NOMO-1 treated with dmso at 0.1 percent for 144 hours (cell line): ENCODE data around the gene HSD17B2.
"Not testable (repeated sequence)": the region's sequence is repeated elsewhere in the genome, so short reads cannot be mapped to it uniquely, and the experiment has no call there.

Source experiments
- DNase-seq: peaks from one replicate; lab custom pipeline; 2025; ENCODE audit not compliant: unreplicated experiment; lab: John Stamatoyannopoulos, UW

The HSD17B2 gene

DNA sequence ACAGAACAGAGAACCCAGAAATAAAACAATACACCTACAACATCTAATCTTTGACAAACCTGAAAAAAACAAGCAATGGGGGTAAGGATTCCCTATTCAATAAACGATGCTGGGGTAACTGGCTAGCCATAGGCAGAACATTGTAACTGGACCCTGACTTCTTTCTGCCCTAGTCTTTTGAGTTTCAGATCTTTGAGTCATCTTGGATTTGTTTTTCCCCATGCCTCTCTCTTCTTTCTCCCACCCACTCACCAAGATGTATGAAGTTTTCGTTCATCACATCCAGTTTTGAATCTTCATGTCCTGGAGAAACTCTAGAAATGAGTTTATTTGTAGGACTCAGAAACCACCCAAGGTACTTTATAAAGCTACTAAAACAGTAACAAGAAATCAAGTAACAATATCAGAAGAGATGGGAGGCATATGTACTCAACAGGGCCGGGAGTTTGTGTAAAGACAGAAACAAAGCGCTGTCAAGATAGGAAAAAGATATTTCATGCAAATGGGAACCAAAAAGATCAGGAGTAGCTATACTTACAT lies 39.0 kb downstream of the HSD17B2 start:
- no peak for DNase-seq

DNA sequence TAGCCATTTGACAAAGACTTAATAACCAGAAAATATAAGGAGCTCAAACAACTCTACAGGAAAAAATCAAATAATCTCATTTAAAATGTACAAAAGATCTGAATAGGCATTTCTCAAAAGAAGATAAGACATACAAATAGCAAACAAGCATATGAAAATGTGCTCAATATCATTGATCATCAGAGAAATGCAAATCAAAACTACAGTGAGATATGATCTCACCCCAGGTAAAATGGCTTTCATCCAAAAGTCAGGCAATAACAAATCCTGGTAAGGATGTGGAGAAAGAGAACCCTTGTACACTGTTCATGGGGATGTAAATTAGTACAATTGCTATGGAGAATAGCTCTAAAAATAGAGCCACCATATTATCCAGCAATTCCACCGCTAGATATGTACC lies 43.1 kb downstream of the HSD17B2 start:
- no peak for DNase-seq

DNA sequence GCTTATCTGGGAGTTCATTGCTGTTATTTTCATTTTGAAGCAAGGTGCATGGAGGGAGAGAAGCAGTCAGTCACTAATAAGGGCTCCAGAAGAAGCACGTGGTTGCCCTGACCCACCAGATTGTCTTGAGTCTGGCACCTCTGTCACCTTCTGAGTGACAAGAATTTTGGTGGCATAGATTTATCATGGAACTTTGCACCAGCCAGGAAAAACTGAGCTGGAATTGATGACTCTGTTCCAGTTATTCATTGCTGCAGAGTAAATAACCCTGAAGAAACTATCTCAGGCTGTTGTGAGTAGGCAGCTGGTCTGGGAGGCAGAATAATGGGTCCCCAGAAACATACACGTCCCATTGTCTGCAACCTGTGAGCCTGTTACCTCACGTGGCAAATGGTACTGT lies 44.8 kb downstream of the HSD17B2 start:
- no peak for DNase-seq

DNA sequence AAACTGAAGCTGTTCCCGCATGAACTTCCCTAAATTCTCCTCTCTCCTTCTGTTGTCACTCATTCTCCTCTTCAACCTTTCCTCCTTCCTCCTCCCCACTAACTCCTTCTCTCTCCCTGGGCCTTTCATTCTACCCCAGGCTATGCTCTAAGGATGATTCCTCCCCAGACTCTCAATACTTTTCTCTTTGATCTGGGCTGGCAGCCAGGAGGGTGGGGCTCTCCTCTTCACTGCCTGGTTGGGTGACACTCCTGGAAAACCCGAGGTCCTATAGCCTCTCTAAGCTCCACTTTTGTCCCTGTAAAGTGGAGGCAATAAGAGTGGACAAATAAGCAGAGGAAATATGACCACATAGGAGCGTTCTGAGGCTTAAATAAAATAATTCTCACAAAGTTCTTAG lies 46.2 kb downstream of the HSD17B2 start:
- no peak for DNase-seq

DNA sequence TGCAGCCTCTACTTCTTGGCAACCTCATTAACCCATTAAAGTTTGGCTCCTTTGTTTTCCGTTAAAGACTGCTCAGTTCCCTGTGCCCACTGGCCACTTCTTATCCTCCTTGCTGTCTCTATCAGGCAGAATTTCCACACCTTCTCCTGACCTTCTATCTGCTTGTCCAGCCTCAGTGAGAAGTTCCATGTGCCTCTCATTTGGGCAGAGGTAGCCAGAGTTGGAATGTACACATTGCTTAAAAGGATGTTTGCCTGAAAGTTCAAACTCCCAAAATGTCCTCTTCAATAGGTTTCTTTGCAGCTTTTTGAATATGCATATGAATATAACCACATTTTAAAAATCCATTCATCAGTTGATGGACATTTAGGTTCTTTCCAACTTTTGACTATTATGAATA lies 47.0 kb downstream of the HSD17B2 start:
- DNase-seq: no peak

DNA sequence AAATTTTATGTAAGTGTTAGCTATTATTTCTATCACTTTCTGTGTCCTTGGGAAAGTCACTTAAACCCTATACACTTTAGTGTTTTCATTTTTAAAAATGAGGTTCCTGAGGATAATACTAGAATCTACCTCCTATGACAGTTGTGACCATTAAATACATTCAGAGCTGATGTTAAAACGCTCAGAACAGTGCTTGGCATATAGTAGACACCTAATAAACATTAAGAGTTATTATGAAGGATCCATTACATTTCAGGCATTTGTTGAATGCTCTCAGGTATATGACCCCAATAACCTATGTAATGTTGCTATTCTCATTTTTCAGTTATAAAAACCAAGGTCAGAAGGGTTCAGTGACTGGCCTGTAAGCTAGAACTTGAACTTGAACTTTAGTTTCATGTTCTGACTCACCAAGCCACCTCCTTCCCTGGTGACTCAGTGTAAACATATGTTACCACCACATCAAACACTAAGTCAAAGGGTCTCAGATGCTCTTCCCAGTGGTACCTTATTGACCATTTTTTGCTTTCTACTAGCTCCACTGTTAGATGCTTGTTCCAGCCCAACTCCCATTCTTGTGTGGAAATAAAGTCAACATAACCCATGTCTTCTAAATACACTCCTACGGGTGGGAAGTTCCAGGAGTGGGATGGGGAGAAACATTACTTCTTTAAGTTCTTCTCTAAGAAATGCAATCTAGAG lies 47.6 kb downstream of the HSD17B2 start:
- no peak for DNase-seq

DNA sequence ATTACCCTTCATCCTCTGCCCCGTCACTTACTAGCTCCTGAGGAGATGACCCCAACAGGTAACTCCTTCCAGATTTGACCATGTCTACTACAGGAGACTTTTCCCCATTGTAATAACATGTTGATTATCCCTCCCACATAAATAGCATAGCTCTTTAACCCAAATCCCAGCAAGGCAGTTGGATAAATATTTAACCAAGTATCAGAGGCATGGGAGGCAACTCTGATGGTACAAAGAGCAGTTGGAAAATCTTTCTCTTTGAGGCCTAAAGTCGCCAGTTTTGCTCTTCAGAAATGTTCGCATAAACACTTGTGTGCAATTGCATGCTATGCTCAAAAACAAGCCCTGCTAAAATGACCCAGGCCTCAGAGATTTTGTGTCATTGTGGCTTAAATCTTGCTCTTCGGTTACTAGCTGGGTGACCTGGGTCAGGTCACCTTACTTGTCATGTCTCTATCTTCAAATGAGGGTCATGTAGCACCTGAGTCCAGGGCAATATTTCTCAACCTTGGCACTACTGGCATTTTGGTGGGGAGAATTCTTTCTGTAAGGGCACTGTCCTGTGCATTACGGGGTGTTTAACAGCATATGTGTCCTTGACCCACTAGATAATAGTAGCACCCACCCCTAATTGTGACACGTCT lies 48.8 kb downstream of the HSD17B2 start:
- DNase-seq: no peak

DNA sequence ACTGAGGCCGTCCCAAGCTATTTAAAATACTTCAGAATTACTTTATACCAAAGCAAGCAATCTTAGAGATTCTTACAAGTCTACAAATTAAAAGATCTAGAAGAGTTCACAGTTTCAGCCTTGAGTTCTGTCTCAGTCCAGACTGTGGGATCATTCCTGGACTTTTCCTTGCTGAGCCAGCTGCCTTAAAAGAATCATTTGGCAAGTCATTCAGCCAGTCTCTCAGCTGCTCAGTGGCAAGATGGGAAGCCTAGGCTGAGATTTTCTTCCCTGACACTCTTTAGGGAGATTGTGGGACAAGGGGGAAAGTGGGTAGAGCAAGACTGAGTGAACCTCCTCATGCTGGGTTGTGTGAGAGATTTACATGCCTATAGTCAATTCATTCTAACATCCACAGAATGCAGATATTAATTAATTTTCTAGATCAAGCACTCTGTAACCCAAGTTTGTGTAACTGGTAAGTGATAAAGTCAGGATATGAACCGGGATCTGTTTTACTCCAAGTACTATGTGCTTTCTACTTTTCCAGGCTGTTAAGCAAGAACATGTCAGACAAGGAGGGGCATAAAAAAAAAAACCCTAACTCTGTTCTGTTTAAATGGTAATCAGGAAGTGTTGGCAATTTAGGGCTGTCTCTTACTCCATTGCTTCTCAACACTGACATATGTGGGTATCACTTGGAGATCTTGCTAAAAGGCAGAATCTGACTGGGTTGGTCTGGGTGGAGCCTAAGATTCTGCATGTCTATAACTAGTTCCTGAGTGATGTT lies 50.1 kb downstream of the HSD17B2 start:
- no peak for DNase-seq

DNA sequence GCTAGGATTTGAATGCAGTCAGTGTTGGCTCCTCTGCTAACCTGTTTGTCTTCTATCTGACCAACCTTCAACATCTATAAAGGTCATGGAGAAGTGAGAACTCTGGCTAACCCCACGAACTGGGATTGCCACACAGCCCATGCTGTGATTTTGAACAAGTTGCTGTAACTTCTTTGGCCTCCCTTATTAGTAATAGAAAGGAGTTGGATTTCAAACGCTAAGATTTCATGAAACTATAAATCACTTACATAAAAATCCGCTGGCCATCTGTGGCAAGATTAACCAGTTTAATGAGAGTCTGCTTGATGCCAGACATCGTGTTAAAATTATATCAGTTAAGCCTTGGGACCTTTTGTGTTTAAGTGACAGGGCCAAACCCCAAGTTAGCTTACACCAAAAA lies 53.4 kb downstream of the HSD17B2 start:
- no peak for DNase-seq

DNA sequence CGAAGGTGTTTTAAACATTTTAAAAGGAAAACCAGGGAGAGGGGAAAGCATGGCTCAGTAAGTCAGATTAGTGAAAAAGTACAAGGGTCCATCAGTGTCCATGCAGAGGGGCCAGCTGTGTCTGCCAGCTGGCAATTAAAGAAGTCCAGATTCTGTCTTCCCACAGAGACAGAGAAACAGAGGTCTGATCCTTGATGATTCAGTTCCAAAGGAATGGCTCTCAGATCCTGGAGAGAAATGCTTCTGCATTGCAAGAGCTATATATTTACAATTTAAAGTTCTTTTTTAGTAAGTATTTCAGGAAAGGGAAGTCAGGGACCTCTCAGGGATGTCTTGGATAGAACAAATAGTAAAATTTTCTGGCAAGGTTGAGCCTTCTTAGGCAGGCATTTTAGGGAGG lies 56.2 kb downstream of the HSD17B2 start:
- DNase-seq: no peak

DNA sequence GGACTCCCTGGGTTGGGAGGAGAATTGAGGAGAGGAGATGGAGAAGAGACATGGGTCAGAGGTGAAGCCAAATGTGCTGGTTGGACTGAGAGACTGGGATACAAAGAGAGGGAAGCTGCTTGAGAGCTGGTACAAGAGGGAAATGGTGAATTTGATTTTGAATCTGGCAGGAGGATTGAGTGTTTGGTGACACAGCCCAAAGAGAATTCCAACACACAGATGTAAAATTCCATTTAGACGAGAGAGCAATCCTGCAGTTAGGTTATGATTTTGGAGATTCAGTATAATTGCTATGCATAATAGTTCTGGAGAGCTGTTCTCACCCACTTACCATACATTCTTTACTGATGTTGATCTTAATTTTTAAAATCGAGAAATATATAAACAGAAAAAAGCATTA lies 57.7 kb downstream of the HSD17B2 start:
- DNase-seq: no peak

DNA sequence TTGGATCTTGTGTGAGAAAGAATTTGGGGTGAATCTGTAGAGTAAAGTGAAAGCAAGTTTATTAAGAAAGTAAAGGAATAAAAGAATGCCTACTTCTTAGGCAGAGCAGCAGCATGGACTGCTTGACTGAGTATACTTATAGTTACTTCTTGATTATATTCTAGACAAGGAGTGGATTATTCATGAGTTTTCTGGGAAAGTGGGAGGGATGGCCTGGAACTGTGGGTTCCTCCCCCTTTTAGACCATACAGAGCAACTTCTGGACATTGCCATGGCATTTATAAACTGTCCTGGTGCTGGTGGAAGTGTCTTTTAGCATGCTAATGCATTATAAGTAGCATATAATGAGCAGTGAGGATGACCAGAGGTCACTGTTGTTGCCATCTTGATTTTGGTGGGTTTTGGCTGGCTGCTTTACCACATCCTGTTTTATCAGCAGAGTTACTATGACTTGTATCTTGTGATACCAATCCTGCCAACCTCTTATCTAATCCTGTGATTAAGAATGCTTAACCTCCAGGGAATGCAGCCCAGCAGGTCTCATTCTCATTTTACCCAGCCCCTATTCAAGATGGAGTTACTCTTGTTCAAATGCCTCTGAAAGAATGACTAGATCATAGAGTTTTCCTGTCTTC lies 58.7 kb downstream of the HSD17B2 start:
- no peak for DNase-seq

DNA sequence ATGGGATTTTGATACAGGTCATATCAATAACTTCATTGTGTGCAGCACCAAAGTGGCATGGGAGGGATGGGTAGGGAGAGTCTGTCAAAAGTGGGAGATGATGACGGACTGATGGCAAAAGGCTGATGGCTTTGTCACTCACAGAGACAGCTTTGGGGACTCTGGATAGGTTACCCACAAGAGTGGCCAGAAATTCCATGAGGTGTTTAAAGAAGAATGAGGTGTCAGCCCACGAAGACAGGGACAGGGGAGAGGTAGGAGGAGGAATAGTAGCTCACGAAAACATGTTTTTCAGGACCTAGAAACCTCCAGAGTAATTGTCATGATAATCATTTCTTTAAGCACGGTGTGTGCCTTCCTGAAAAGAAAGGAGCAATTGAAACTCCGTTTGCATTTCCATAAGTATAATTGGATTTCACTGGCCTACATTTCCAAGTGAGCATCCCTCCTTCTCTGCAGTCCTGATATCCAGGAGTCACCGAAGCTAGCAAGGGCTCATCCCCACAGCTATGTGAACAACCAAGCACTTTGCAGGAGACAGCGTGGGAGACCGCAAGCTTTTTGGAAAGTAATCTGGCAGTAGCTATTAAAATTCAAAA lies 60.0 kb downstream of the HSD17B2 start:
- no peak for DNase-seq

DNA sequence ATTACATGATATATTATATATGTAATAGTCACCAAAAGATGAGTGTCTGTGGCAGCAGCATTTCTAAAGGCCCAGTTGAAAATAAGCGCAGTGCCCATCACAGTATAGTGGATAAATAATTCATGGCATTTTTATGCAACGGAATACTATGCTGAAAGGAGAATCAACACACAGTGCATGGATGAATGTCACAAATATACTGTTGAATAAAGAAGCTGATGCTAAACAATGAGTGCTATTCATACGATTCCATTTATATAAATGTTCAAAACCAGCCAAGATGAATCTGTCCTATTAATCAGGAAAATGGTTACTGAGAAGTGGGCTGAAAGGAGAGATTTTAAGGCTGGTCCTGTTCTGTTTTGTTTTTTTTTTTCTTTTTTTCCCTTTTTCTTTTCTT lies 61.6 kb downstream of the HSD17B2 start:
- no peak for DNase-seq

DNA sequence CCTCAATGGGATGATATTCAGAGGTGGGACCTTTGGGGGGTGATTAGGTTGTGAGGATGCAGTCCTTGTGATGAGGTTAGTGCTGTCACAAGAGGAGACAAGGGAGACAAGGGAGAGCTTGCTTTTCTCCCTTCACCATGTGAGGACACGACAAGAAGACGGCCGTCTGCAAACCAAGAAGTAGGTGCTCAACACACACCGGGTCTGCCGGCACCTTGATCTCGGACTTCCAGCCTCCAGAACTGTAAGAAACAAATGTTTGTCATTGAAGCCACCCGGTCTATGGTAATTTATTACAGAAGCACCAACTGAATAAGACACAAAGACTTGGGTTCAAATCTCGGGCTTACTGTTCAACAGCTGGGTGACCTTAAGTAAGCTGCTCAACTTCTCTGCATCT lies 70.1 kb downstream of the HSD17B2 start:
- no peak for DNase-seq

DNA sequence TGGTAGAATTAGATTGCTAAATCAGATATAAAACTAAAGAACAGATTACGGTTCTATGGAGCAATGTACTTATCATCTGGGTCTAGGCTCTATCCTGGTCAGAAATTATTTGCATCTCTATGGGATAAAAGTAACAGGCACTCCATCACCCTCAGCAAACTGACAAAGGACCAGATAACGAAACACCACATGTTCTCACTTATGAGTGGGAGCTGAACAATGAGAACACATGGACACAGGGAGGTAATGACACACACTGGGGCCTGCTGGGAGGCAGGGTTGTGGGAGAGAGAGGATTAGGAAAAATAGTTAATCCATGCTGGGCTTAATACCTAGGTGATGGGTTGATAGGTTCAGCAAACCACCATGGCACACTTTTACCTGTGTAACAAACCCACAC lies 73.0 kb downstream of the HSD17B2 start:
- DNase-seq: no peak

DNA sequence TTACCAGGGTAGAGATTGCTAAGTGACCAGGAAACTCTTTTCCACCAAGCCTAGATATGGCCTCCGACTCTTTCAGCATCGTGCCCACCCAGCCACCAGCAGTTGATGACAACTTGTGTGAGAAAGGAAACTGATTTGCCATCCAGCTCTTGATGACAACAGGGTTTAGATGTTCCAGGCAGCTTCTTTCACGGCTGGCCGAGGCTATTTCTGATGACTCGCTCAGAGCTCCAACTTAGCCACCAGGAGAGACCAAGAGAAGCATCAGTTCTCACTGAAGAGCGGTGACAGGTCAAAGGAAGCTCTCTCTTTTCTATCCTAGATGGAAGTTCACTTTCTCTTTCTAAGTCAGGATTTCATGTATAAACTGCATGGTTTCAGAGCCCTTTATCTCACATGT lies 73.7 kb downstream of the HSD17B2 start:
- no peak for DNase-seq

DNA sequence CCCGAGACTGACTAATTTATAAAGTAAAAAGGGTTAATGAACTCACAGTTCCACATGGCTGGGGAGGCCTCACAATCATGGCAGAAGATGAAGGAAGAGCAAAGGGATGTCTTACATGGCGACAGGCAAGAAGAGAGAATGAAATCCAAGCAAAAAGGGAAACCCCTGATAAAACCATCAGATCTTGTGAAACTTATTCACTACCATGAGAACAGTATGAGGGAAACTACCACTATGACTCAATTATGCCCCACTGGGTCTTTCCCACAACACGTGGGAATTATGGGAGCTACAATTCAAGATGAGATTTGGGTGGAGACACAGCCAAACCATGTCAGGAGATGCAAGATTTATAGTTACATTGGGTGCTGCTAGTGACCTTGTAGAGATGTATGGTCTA lies 74.2 kb downstream of the HSD17B2 start:
- not testable (repeated sequence) for DNase-seq

DNA sequence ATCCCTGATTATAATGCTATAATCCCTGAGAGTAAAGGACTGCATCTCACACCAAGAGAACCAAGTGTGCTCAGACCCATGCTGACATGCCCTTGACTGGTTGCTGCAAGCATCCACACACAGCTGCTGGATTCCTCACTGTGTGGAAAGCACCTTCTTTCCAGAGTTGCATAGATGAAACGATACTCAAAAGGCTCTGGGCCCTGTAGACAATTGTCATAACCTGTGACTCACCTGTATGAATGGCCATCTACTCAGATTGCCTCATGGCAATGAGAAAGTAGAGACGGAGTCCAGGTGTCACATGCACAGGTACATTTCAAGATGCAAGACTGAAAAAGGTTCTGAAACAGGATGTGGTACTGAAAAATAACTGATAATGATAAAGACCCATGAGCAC lies 76.9 kb downstream of the HSD17B2 start:
- DNase-seq: no peak

DNA sequence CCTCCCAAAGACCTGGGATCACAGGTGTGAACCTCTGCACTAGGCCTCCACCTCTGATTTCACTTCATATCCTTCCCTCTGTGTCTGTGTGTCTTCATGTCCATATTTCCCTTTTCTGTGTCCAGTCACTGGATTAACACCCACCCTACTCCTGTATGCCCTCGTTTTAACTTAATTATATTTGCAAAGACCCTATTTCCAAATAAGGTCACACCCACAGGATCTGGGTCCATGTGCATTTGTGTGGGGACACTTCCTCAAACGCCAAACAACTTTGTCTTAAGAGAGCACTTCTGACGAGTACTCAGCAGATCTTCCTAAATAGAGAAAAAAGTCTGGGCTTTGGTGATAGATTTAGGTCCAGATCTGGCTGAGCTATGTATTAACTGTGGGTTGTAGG lies 78.7 kb downstream of the HSD17B2 start:
- no peak for DNase-seq

DNA sequence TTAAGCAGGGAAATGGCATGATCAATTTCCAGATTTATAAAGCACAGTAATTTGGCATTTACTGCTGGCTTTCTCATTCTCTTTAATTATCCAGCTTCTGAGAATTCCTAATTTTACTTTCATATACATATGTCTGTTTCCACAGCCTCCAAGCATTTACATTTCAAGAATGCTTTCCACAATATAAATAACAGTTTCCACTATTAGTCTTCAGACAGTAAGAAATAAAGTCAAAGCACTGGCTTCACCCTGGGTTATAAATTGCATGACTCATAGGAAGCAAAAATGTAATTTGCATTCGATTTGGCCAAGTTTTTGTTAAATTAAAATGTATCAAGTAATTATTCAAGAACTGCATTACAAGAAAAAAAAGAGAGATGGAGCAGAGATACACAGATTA lies 81.5 kb downstream of the HSD17B2 start:
- no peak for DNase-seq
